SHP77 treated with DMSO at 0.1 percent for 48 hours (cell line): Measurements from ENCODE around the gene RSRC1.
"Not testable (repeated sequence)": the region's sequence is repeated elsewhere in the genome, so short reads cannot be mapped to it uniquely, and the experiment has no call there.

Source experiments
- DNase-seq: peaks from one replicate; lab custom pipeline; 2025; lab: John Stamatoyannopoulos, UW

RSRC1 gene

GRCh38 chr3:158465074-158465473 lies 355.2 kb downstream of the RSRC1 start:
- DNase-seq: no peak

- DNase-seq: no peak
Measured at GRCh38 chr3:158470944-158471638, 361.2 kb downstream of the RSRC1 start.

GRCh38 chr3:158471639-158472294 lies 361.9 kb downstream of the RSRC1 start:
- DNase-seq: no peak

GRCh38 chr3:158479051-158479450 lies 369.2 kb downstream of the RSRC1 start:
- no peak for DNase-seq

- no peak for DNase-seq
Measured at GRCh38 chr3:158483701-158484235, 373.9 kb downstream of the RSRC1 start.

DNA sequence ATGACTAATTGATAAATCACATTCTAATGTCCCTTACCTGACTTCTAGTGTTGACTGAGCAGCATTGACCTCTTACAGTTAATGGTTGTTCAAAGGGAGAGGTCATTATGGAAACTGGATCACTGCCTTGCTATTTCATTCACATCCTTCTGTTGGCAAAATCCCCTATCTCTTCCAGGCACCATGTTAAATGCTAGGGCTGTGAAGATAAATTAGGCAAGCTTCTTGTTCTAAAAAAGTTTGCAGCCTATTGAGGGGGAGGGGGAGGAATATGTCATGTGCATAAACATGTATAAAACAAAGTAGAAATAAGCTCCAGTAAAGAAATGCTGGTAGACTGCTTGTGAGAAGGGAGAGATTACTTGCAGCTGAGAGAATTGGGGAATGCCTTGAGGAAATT lies 376.3 kb downstream of the RSRC1 start:
- no peak for DNase-seq

GRCh38 chr3:158488670-158489069 lies 378.8 kb downstream of the RSRC1 start:
- no peak for DNase-seq

DNA sequence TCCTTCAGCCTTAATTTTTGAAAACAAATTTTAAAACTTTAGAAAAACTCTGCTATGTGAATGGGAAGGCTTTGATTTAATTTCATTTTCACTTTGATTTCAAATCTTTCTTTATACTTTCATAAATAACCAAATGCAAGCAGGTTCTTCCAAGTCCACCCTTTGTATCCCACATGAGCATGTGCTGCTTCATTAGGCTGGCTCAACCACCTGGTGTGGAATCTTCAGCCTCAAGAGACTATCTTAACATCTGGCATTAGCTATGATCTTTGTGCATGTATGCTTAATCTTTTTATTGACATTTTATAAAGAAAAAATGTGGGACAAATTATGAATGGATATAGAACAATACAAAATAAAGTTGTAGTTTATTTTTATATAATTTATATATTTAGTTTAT lies 379.3 kb downstream of the RSRC1 start:
- DNase-seq: no peak

DNA sequence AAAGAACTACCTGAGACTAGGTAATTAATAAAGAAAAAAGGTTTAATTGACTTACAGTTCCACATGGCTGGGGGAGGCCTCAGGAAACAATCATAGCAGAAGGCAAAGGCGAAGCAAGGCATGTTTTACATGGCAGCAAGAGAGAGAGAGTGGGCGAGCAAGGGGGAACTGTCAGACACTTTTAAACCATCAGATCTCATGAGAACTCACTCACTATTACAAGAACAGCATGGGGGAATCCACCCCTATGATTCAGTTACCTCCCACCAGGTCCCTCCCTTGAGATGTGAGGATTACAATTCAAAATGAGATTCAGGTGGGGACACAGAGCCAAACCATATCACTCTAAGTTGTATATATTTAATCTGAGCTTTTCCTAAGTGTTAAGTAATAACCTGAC lies 382.1 kb downstream of the RSRC1 start:
- DNase-seq: no peak

DNA sequence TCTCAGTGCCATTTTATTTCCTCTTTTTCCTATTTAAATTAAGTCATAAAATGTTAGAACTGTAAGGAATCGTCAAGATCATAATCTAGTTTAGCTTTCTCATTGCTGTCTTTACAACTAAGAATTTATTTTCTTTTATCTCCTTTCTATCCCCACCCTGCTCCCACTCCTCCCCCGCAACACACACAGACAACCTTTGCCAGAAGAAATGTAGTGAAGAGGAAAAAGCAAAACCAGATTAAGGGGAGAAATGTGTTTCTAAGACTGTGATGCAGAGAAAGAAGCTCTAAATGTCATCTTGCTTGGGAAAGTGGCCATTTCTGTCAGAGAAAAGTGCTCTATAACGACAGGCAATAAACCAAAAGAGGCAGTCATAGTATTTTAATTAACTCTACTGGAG lies 382.8 kb downstream of the RSRC1 start:
- DNase-seq: no peak

GRCh38 chr3:158493931-158494330 lies 384.0 kb downstream of the RSRC1 start:
- DNase-seq: no peak

- no peak for DNase-seq
Measured at GRCh38 chr3:158494673-158495072, 384.8 kb downstream of the RSRC1 start.

DNA sequence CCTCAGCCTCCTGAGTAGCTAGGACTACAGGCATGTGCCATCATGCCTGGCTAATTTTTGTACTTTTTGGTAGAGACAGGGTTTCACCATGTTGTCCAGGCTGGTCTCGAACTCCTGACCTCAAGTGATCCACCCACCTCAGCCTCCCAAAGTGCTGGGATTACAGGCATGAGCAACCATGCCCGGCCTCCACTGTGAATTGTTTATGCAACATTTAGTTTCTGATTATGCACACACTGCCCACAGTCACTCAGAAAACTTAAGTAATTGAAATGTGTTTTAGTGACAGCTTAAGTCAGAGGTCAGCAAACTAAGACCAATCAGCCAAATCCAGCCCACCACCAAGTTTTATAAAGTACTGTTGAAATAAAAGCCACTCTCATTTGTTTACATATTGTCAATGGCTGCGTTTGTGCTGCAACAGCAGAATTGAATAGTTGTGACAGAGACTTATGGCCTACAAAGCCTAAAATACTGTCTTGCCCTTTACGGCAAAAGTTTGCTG lies 385.6 kb downstream of the RSRC1 start:
- not testable (repeated sequence) for DNase-seq

DNA sequence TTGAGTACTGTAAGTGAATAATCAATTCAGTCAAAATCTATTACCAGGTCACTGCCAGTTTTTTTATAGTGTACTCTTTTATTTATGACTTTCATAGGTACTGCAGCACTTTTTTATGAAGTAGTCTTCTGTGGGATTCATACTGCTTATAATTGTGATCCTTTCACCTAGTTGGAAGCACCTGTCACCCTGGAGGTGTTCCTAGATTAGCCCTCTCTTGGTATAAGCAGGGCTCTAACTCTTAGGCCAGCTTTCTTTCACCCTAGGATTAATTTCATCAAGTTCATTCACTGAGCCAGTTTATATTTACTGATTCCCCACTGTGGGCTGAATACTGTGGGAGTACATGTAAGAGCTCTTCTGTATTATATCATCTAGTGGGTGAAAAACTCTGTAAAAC lies 395.2 kb downstream of the RSRC1 start:
- DNase-seq: no peak

DNA sequence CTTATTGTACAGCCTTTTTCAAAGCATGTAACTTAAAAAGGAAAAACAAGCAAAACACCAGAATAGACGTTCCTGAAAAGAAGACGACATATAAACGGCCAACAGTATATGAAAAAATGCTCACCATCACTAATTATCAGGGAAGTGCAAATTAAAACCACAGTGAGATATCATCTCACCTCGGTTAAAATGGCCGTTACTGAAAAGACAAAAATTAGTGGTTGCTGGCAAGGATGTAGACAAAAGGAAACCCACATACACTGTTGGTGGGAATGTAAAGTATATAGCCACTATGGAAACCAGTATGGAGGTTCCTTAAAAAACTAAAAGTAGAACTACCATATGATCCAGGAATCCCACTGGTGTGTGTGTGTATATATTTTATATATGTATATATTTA lies 396.6 kb downstream of the RSRC1 start:
- no peak for DNase-seq

DNA sequence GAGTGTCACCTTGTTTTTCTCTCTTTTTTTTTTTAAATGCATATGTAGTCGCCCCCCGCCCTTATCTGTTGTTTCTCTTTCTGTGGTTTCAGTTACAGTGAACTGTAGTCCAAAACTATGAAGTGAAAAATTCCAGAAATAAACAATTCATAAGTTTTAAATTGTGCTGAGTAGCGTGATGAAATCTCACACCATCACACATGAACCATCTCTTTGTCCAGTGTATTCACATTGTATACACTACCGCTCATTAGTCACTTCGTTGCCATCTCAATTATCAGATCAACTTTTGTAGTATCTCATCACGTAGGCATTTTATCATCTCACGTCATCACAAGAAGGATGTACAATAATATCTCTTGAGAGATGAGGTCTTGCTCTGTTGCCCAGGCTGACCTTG lies 398.6 kb downstream of the RSRC1 start:
- DNase-seq: no peak

DNA sequence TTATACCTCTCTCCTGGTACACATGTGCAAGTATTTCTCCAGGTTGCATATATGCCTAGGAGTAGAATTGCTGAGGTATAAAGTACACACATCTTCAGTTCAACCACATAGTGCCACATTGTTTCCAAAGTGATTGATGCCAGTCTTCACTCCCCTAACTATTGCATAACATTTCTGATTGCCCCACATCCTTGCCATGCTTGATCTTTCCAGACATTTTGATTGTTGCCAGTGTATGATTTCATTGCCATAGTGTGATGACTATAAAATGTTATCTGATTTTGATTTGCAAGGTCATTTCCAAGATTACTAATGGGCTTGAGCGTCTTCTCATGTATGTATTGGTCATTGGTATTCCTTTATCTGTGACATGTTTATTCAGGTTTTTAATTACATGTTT lies 400.0 kb downstream of the RSRC1 start:
- DNase-seq: no peak

DNA sequence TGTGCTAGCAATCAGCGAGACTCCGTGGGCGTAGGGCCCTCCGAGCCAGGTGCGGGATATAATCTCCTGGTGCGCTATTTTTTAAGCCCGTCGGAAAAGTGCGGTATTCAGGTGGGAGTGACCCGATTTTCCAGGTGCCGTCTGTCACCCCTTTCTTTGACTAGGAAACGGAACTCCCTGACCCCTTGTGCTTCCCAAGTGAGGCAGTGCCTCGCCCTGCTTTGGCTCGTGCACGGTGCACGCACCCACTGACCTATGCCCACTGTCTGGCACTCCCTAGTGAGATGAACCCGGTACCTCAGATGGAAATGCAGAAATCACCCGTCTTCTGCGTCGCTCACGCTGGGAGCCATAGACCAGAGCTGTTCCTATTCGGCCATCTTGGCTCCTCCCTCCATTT lies 406.8 kb downstream of the RSRC1 start:
- DNase-seq: not testable (repeated sequence)

DNA sequence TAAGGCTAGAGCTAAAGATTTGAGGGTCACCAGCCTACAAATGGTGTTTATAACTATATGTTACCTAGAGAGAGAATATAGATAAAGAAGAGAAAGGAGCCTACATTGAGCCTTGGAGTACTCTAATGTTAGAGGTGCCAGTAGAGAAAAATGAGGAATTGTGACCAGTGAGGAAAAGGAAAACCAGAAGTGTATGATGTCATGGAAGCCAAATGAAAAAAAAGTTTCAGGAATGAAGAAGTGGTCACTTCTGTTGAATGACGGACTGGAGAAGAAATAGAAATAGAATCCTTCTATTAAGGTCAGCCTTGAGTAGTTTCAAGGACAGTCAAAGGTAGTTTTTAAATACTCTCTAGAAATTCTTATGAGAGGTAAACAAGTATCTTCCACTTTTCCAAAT lies 409.9 kb downstream of the RSRC1 start:
- no peak for DNase-seq

GRCh38 chr3:158520433-158520832 lies 410.5 kb downstream of the RSRC1 start:
- DNase-seq: no peak

DNA sequence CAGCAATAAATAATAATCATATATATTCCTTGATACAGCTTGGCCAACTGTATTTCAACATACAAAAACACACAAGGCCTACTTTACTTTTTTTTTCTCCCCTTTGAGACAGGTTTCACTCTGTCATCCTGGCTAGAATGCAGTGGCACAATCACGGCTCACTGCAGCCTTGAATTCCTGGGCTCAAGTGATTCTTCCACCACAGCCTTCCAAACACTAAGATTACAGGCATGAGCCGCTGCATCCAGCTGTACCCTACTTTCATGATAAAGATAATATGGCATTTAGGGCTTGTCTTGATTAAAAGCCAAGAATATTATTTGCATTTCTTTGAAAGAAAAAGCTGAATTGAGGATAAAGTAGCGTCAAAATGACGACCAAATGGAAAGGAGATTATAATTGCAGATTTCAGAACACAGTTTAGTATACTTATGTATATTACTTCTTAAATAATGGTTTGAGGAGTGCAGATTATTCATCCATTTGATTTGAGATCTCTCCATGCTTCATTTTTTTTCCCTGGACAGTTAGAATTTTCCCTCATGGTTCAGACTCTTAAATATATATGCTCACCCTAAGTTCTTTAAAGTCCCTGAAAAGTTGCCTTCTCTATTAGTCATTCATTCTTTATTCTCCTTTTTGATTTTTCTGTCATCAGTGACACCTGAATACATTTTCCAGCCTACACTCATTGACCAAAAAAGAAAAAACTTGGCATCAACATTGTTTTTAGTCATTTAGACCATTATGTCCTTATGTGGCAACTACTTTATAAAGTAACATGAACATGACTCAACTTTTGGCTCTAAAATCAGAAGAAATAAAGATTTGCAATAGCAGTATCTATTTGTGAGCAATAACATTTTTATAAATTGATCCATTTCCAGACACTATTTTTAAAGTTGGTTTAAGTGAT lies 412.6 kb downstream of the RSRC1 start:
- DNase-seq: no peak

- DNase-seq: no peak
Measured at GRCh38 chr3:158528076-158528674, 418.3 kb downstream of the RSRC1 start.
